HG02970 (cell line): Measurements from ENCODE around the gene FGF4.

ENCODE experiments used
- ATAC-seq: cut with Tn5 transposase; IDR thresholded peaks from one replicate; pipeline ENCODE4 v1.9.1; 2021; ENCODE audit warnings: mild to moderate bottlenecking, moderate library complexity, moderate number of reproducible peaks; ENCODE audit not compliant: unreplicated experiment, low FRiP score

Gene FGF4, protein sequence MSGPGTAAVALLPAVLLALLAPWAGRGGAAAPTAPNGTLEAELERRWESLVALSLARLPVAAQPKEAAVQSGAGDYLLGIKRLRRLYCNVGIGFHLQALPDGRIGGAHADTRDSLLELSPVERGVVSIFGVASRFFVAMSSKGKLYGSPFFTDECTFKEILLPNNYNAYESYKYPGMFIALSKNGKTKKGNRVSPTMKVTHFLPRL

GRCh38 chr11:69775163-69775755, at the start of gene FGF4:
Gene FGF4, minus strand, starts transcription at chr11:69775341. Its CDS starts 257 bp downstream, at chr11:69775084.
- no peak for ATAC-seq

DNA sequence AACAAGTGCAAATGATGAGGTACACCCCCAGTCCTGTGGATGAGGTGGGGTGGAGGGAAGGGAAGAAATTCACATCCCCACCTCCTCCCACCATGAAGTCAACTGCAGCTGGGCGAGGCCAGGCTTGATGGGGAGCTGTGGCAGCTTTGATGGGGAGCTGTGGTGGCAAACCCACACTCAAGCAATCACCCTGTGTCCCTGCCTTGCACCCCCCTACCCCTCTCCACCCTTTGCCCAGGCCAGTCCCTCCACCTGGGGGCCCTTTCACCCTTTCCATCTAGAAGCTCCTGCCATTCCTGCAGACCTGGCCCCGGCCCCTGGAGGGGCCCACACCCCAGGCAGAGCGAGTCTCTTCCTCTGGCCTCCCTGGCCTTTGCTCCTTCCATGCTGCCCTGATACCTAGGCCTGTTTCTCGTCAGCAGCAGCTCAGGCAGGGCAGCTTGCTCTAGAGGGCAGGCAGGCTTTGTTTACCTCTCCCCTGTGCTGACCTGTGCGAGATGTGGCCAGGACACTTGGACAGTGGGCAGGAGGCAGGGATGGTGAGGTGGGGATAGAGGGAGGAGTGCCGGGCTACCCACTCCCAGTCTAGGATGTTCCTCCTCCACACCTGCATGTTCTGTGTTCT, 48.6 kb upstream of the FGF4 start:
- no peak for ATAC-seq

- ATAC-seq = no peak
Measured at GRCh38 chr11:69822676-69823494, 47.7 kb upstream of the FGF4 start.

DNA sequence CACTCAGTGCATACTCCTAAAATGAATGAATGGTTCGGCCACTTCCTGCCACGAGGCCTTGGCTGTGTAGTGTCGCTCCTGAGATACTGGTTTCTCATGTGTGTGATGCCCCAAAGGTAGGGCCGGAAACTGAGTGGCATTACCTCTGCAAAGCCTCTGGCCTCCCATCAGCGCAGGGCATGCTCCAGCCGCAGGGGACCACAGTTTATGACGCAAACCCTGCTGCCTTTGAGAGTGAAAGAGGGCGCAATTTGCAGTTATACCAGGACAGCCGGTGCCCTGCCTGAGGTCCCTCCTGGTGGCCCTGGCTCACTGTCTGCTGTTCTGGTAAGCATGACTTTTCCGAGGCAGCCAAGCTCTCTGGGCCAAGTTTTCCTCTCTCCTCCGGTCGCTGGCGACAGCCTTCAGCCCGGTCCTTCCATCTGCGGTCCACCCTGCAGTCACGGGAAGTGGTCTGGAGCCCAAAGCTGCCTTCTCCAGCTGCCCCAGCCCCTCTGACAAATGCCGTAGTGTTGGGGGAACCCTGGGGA, 46.4 kb upstream of the FGF4 start:
- ATAC-seq = no peak

- no peak for ATAC-seq
Measured at GRCh38 chr11:69820441-69820840, 45.3 kb upstream of the FGF4 start.

- no peak for ATAC-seq
Measured at GRCh38 chr11:69819541-69820070, 44.5 kb upstream of the FGF4 start.

- ATAC-seq = no peak
Measured at GRCh38 chr11:69818603-69819441, 43.7 kb upstream of the FGF4 start, which contains the start of gene FGF3. Gene FGF3, minus strand, starts transcription at chr11:69819416. Its CDS starts 483 bp downstream, at chr11:69818933.

GRCh38 chr11:69818231-69818602, 43.1 kb upstream of the FGF4 start:
- ATAC-seq = no peak

- ATAC-seq = no peak
Measured at GRCh38 chr11:69817265-69818230, 42.4 kb upstream of the FGF4 start.

GRCh38 chr11:69816671-69817070, 41.5 kb upstream of the FGF4 start:
- no peak for ATAC-seq

- no peak for ATAC-seq
Measured at GRCh38 chr11:69815973-69816372, 40.8 kb upstream of the FGF4 start.

- no peak for ATAC-seq
Measured at GRCh38 chr11:69814902-69815301, 39.8 kb upstream of the FGF4 start.

DNA sequence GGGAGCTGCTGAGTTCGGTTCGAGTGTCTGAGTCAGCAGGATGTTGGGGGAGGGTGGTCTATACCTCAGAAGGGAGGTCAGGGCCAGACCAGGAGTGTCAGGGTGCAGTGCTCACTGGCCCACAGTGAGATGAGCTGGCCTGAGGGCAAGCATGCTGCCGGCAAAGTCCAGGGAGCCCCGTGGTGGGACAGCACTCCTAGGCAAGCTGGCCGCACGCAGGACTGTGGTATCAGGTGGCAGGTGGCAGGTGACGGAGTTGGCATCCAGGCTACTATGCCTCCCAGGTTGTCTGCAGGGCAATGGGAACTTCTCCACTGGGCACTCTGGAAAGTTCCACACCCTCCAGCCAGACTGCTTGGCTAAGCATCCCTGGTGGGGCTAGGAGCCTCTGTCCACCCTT, 39.3 kb upstream of the FGF4 start:
- no peak for ATAC-seq

DNA sequence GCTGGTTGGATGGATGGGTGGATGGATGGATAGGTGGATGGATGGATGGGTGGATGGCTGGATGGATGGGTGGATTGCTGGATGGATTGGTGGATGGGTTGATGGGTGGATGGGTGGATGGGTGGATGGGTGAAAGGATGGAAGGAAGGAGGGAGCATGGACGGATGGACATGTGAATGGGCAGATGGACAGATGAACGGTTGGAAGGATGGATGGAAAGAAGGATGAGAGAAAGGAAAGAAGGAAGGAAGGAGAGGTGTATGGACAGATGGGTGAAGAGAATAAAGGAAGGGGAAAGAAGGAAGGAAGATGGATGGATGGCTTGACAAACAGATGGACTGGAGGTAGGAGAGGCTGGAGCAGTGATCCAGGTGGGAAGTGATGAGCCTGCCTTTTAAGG, 38.7 kb upstream of the FGF4 start:
- no peak for ATAC-seq

DNA sequence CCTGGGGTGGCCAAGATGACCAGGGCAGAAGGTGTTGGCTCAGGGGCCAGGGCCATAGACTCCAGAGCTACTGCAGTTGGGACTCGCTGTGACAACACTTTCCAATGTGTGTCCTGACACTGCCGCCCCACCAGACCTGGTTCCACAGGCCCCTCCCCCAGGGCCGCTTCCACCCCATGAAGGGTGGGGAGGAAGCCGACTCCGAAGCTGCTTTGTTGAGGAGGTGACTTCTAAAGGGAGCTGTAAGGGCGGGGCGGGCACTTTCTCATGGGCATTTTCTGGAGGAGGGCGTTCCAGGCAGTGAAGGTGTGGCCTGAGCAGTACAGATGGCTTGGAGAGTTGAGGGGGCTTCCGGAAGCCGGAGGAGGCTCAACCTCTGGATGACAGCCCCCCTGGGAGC, 37.8 kb upstream of the FGF4 start:
- no peak for ATAC-seq

DNA sequence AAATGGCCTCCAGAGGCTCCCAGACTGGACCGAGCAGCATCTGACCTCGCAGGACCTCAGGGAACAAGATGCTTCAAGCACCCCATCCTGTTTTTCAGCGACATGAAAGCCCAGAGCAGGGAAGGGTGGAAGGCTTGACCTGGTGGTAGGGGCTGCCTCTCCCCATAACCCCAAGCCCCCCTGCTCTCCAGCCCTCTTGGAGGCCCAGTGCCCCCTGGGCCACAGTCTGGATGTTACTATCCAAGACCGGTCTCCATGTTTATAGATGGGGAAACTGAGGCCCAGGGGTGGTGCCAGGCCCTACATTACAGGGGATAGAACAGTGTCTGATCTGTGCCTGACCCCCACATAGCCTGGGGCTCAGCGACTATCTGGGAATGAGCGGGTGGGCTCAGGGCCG, 37.1 kb upstream of the FGF4 start:
- ATAC-seq = no peak

- ATAC-seq = no peak
Measured at GRCh38 chr11:69811431-69811830, 36.3 kb upstream of the FGF4 start.

- no peak for ATAC-seq
Measured at GRCh38 chr11:69810289-69811118, 35.4 kb upstream of the FGF4 start.
